LNCaP clone FGC (cell line): ENCODE measurements around the gene PRKN.

Experiments used
- DNase-seq: peaks from one replicate; pipeline ENCODE4 v3.0.0-alpha.2; 2011; ENCODE audit warnings: low read depth
- H3K4me3 ChIP-seq: 2 replicates; pipeline ENCODE4 v1.5.1; 2011; ENCODE audit warnings: mild to moderate bottlenecking, low read depth, low read length, control low read depth
- TF ChIP-seq, protein P1 (sequence below): IDR thresholded peaks from 2 replicates; pipeline ENCODE4 v1.5.1; 2012; ENCODE audit warnings: mild to moderate bottlenecking; ENCODE audit not compliant: control insufficient read depth, insufficient read depth; ENCODE audit errors: extremely low read depth

PRKN gene

DNA sequence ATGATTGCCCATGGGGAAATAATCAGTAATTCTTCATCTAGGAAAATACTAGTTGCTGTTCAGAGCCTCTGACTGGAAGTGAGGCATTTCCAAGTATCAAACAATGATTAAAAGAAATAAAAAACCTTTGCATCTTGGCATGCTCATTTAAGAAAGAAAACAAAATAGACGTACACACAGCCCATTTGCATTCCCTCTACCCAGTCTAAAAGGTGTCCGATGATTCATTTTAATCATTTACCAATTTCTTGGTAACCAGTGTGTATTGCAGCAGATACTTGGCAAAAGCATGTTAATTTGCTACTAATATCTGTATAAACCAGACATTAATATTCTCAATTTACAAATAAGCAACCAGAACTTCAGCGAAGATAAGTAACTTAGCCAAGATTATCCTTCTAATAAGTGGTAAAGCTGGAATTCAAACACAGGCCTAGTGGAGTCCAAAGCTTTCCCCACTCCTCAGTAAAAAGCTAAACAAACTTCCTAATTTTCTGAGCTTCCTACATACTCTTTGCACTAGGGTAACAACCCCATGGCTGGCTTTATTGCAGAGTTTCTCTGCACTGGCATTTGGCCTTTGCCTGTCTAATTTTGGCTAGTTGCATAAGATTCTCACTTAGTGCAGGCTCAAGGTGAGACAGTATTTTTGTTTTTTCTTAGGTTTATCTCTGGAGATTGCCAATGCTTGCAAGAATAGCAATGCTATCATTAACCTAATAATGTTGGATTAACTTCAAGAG lies 338.1 kb downstream of the PRKN start:
- TF ChIP-seq, protein P1, sequence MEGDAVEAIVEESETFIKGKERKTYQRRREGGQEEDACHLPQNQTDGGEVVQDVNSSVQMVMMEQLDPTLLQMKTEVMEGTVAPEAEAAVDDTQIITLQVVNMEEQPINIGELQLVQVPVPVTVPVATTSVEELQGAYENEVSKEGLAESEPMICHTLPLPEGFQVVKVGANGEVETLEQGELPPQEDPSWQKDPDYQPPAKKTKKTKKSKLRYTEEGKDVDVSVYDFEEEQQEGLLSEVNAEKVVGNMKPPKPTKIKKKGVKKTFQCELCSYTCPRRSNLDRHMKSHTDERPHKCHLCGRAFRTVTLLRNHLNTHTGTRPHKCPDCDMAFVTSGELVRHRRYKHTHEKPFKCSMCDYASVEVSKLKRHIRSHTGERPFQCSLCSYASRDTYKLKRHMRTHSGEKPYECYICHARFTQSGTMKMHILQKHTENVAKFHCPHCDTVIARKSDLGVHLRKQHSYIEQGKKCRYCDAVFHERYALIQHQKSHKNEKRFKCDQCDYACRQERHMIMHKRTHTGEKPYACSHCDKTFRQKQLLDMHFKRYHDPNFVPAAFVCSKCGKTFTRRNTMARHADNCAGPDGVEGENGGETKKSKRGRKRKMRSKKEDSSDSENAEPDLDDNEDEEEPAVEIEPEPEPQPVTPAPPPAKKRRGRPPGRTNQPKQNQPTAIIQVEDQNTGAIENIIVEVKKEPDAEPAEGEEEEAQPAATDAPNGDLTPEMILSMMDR, result no peak
- no peak for DNase-seq
- no peak overlapping the region for H3K4me3 ChIP-seq

DNA sequence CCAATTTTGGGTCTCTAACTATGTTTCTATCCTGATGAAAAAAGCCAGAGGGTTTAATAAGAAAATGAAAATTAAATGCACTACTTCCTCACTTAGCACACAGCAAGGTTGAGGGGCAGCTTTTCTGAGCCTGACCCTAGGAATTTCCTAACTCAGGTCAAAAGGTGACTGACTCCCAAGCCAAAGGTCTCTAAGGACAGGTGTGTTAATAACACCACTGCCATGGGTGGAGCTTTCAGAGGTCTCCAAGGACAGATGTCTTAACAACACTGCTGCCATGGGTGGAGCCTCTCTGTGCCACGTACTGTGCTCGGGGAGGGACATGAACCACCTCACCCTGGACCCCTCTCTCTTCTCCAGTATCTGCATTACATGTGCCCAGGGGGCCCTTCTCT lies 339.2 kb downstream of the PRKN start:
- TF ChIP-seq, protein P1, result no peak
- no peak for DNase-seq
- no peak overlapping the region for H3K4me3 ChIP-seq

DNA sequence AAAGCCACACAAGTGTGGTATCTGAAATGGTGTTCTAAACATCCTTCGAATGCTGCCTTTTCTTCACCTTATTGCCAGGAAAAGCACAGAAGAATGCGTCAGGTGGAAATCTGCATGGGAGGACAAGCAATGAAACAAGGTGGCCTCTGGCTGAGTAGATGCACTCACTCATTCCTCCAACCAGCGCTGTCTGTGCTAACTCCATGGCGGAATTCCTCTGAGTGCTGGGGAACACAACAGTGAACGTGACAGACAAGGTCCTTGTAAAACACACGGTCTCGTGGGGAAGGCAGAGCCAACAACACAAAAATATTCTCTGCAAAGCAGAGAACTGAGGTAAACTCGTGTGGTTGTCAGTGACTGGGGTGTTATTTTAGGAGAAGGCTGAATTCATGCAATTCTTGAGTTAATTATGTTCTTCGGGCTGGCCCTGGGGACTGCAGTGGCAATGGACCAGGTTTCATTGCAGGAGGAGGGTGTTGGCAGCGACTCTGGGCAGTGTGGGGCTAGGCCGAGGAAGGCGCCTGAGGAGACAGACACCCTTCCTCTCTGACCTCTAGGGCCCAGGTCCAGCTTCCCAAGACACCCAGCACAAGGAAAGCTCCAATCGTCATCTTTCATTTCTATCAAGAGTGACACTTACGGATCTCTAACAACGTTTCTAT lies 339.7 kb downstream of the PRKN start:
- H3K4me3 ChIP-seq, result no peak overlapping the region
- TF ChIP-seq, protein P1, result no peak
- no peak for DNase-seq

DNA sequence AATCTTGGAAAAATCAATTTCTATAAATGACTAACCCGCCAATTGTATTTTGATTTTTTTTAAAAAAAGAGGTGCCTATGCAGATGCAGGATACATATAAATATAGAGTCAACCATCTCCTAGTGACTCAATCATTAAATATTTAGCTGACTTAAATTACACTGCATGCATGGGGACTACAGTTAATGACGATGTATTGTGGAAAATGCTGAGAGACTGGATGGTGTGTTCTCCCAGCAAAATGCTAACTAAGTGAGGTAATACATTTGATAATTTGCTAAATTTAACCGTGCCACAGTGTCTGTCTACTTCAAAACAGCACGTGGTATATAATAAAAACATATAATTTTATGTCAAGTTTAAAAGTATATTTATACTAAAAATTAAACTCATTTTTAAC lies 341.6 kb downstream of the PRKN start:
- H3K4me3 ChIP-seq, result no peak overlapping the region
- no peak for DNase-seq
- TF ChIP-seq, protein P1, result no peak

DNA sequence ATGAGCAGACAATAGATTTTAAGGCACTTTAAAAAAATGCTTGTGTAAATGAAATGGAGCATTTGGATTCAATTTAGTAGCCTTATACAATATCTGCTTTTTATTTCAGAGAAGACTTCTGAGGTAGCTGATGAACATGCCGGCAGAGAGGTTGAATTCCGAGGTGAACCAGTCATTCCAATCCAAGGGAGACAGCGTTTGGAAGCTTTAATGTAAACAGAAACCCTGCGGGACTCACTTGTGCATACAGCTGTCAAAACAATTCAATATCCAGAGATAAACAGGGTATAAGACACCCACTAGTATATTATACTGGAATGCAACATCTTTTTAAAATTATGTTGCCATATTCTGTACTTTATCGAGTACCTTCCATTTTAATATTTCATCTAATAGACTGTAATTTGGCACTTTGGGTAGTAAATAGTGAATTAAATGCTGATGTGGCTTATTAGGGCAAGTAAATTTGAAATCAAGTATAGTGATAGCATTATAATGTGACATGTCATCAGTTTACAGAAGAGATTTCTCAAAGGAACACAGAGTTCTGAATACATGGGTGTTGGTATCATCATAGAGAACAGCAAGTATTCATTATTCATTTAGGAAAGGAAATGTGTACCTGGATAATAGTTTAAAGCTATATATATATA lies 347.7 kb downstream of the PRKN start:
- no peak overlapping the region for H3K4me3 ChIP-seq
- TF ChIP-seq, protein P1, result no peak
- no peak for DNase-seq

DNA sequence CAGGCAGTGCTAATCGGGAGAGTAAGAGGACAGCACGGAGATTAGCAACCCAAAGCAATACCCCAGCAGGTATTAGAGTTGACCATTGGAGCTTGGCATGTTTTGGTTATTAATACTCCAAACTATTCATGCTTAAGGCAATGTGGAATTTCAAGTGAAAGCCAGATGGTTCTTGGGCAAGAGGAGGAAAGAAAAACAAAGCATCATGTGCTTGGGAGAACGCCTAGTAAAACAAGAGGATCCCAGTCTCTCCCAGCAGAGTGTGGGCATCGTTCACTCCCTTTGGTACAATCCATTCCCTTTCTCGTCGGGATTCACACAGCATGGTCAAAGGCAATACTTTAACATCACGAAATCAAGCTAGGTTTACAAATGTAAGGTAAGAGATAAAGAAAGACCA lies 349.8 kb downstream of the PRKN start:
- TF ChIP-seq, protein P1, result no peak
- H3K4me3 ChIP-seq, result no peak overlapping the region
- DNase-seq, result no peak

DNA sequence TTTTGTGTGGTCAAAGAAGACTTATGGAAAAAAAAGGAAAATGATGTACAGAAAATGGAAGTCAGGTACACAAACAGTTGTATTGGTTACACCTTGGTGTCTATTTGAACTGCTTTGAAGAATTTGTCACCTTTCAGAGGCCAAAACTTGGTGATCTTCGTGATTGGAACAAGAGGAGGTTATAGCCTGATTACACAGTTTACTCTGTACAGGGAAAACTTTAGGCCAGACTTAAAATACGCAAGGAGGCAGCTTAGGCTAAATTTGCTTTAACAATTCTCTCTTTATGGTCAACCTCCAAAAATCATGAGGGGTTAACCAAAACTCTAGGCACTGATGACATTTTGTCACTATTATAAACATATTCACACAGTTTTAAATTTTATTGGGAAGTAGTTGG lies 353.7 kb downstream of the PRKN start:
- no peak overlapping the region for H3K4me3 ChIP-seq
- TF ChIP-seq, protein P1, result no peak
- DNase-seq, result no peak
